GM20000 (cell line): Measurements from ENCODE around the gene INTS7.

Experiments used
- DNase-seq: peaks from one replicate; pipeline ENCODE4 v3.0.0; 2012; ENCODE audit warnings: low spot score
- TF ChIP-seq, protein P1 (sequence below): IDR thresholded peaks from 2 replicates; pipeline ENCODE4 v1.5.1; 2012; ENCODE audit warnings: mild to moderate bottlenecking, control low read depth; ENCODE audit errors: extremely low read depth, missing control alignments

The INTS7 gene

GRCh38 chr1:212053993-212054392, 18.6 kb upstream of the INTS7 start:
- DNase-seq = no peak
- TF ChIP-seq, protein P1, sequence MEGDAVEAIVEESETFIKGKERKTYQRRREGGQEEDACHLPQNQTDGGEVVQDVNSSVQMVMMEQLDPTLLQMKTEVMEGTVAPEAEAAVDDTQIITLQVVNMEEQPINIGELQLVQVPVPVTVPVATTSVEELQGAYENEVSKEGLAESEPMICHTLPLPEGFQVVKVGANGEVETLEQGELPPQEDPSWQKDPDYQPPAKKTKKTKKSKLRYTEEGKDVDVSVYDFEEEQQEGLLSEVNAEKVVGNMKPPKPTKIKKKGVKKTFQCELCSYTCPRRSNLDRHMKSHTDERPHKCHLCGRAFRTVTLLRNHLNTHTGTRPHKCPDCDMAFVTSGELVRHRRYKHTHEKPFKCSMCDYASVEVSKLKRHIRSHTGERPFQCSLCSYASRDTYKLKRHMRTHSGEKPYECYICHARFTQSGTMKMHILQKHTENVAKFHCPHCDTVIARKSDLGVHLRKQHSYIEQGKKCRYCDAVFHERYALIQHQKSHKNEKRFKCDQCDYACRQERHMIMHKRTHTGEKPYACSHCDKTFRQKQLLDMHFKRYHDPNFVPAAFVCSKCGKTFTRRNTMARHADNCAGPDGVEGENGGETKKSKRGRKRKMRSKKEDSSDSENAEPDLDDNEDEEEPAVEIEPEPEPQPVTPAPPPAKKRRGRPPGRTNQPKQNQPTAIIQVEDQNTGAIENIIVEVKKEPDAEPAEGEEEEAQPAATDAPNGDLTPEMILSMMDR = no peak

- no peak for DNase-seq
- TF ChIP-seq, protein P1 = no peak
Observed at GRCh38 chr1:212045981-212046380, 10.6 kb upstream of the INTS7 start.

DNA sequence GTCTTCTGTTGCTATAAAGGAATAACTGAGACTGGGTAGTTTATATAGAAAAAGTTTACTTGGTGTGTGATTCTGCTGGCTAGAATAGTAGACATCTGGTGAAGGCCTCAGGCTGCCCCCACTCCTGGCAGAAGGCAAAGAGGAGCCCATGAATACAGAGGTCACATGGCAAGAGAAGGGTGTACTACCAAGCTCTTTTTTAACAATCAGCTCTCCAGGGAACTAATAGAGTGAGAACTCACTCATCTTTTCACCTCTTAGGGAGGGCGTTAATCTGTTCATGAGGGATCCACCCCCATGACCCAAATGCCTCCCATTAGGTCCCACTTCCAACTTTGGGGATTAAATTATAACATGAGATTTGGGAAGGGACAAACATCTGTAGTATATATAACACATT, 9.5 kb upstream of the INTS7 start:
- TF ChIP-seq, protein P1 = no peak
- no peak for DNase-seq

DNA sequence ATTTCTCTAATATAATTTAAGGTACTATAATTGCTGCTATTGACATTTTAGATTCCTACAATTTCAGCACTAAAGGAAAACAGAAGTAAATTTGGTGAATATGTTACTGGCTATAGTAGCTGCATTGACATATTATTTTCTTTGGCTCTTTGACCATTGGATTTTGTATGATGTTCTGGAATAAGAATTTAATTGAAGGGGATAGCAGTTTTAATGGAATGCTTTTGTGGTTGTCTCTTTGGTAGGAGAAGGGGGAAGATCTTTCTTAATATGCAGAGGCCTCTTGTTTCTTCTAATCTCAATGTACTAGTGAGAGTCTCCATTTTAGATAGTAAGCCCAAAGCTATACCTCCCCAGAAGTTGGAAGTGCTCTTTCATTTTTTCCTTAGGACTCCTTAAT, 7.1 kb upstream of the INTS7 start:
- DNase-seq = no peak
- TF ChIP-seq, protein P1 = no peak

DNA sequence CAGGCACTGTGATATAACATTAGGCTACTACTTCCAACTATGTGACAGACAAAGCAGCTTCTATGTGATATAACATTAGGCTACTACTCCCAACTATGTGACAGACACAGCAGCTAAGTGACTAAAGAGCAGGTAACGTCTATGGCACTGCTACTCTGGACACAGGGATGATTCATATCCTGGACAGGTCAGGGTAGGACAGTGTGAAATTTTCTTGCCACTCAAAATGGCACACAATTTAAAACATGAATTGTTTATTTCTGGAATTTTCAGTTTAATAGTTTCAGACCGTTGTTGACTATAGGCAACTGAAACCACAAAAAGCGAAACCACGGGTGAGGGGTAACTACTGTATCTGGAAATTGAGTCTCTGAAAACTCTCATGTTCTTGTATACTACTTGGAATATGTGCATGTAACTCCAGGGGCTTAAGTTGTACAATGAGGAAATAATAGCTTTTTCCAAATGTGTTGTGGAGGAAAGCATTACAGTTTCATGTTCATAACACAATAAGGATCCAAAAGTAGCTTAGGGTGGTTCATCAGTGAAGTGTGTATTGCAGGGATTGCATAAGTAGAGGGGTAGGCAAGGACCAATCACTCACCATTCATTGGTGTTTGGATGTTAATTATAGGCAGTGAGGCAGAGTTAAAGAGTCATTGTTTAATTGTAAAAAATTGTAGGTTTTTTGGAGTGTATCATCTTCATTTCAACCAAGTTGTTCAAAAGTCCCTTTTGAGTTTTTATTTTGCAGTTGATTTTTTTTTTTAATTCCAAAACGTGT, 5.5 kb upstream of the INTS7 start:
- TF ChIP-seq, protein P1 = no peak
- DNase-seq = no peak

DNA sequence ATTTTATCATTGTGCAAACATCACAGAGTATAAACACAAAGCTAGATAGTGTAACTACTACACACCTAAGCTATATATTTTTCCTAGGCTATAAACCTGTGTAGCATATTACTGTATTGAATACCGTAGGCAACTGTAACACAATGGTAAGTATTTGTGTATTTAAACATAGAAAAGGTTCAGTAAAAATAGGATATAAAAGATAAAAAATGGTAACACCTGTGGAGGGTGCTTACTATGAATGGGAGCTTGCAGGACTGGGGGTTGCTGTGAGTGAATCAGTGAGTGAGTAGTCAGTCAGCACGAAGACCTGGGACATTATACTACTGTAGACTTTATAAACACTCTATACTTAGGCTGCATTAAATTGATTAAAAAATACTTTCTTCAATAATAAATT, 4.3 kb upstream of the INTS7 start:
- no peak for DNase-seq
- TF ChIP-seq, protein P1 = no peak

DNA sequence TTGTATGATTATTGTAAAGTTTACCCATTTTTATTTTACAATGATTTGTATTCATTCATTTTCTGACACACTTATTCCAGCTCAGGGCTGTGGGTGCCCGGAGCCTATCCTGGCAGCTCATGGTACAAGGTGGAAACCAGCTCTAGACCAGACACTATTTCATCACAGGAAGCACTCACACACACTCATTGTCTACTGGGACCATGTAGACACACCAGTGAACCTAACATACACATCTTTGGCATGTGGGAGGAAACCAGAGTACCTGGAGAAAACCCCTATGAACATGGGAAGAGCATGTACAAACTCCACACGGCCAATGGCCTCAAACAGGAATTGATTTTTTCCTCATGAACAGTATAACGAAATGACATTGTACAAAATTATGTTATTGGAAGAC, 2.5 kb upstream of the INTS7 start:
- DNase-seq = no peak
- TF ChIP-seq, protein P1 = no peak
